Neural progenitor cell (in vitro differentiated cells): ENCODE measurements around the gene GIMD1. TPM values are rescaled to one million over a fixed set of nuclear protein-coding genes. Genes with fewer than 3 reads are reported as not detected.
"Not testable (repeated sequence)": the region's sequence is repeated elsewhere in the genome, so short reads cannot be mapped to it uniquely, and the experiment has no call there.

Source experiments
- DNase-seq: peaks from one replicate; pipeline ENCODE4 v3.0.0-alpha.2; 2016; ENCODE audit warnings: low spot score
- H2AFZ ChIP-seq: fragments of 200-600 bp; sonication (generic); replicated peaks from 2 replicates; pipeline ENCODE4 v1.6.1; 2016; ENCODE audit warnings: antibody characterized with exemption
- H3F3A ChIP-seq: fragments of 200-600 bp; sonication (generic); 2 replicates; pipeline ENCODE4 v1.6.1; 2016; ENCODE audit warnings: antibody characterized with exemption, low read depth
- H3K27ac ChIP-seq: fragments of 200-600 bp; sonication (generic); 2 replicates; pipeline ENCODE4 v1.5.1; 2016; ENCODE audit warnings: mild to moderate bottlenecking
- H3K27me3 ChIP-seq: fragments of 200-600 bp; sonication (generic); 2 replicates; pipeline ENCODE4 v1.6.1; 2016; ENCODE audit warnings: mild to moderate bottlenecking, moderate library complexity
- H3K36me3 ChIP-seq: fragments of 200-600 bp; sonication (generic); 2 replicates; pipeline ENCODE4 v1.5.1; 2016
- H3K4me1 ChIP-seq: fragments of 200-600 bp; sonication (generic); 2 replicates; pipeline ENCODE4 v1.6.1; 2016; ENCODE audit warnings: mixed run types
- H3K4me2 ChIP-seq: fragments of 200-600 bp; sonication (generic); 2 replicates; pipeline ENCODE4 v1.6.1; 2016
- H3K4me3 ChIP-seq: fragments of 200-600 bp; sonication (generic); 2 replicates; pipeline ENCODE4 v1.5.1; 2016
- H3K79me2 ChIP-seq: fragments of 200-600 bp; sonication (generic); 2 replicates; pipeline ENCODE4 v1.6.1; 2016; ENCODE audit warnings: low read depth
- H3K9ac ChIP-seq: fragments of 200-600 bp; sonication (generic); 2 replicates; pipeline ENCODE4 v1.6.1; 2016
- H3K9me3 ChIP-seq: fragments of 200-600 bp; sonication (generic); 2 replicates; pipeline ENCODE4 v1.5.1; 2016; ENCODE audit warnings: low read depth
- H4K20me1 ChIP-seq: fragments of 200-600 bp; sonication (generic); 2 replicates; pipeline ENCODE4 v1.6.1; 2016; ENCODE audit warnings: low read depth
- H3K27ac Mint-ChIP-seq: 3 replicates; pipeline ENCODE4 v1.8.0; 2021; ENCODE audit warnings: mixed read lengths
- H3K27me3 Mint-ChIP-seq: 2 replicates; pipeline ENCODE4 v1.8.0; 2022; ENCODE audit warnings: low read depth, mild to moderate bottlenecking, inconsistent platforms, moderate library complexity, mixed read lengths; ENCODE audit not compliant: insufficient read depth
- H3K36me3 Mint-ChIP-seq: 3 replicates; pipeline ENCODE4 v1.8.0; 2021; ENCODE audit warnings: mixed read lengths
- H3K4me1 Mint-ChIP-seq: 3 replicates; pipeline ENCODE4 v1.8.0; 2021; ENCODE audit warnings: mixed read lengths
- H3K4me3 Mint-ChIP-seq: 3 replicates; pipeline ENCODE4 v1.8.0; 2021; ENCODE audit warnings: mild to moderate bottlenecking, moderate library complexity, mixed read lengths
- H3K9me3 Mint-ChIP-seq: 3 replicates; pipeline ENCODE4 v1.8.0; 2020; ENCODE audit warnings: mixed read lengths
- CTCF ChIP-seq: fragments of 200-600 bp; sonication (generic); IDR thresholded peaks from 2 replicates; pipeline ENCODE4 v1.5.1; 2017; ENCODE audit warnings: antibody characterized with exemption, mild to moderate bottlenecking
- EZH2 ChIP-seq: fragments of 200-600 bp; sonication (generic); IDR thresholded peaks from 2 replicates; pipeline ENCODE4 v1.6.1; 2017; ENCODE audit warnings: antibody characterized with exemption, mild to moderate bottlenecking, moderate library complexity
- EZH2phosphoT487 ChIP-seq: fragments of 200-600 bp; sonication (generic); IDR thresholded peaks from 2 replicates; pipeline ENCODE4 v1.6.1; 2017; ENCODE audit warnings: antibody characterized with exemption
- total RNA-seq: library from RNA; depleted of rRNA; stranded (reverse); fragments of >200 nt; gene quantifications from 2 replicates; pipeline ENCODE4 v1.2.3, GENCODE V29; 2015; ENCODE audit warnings: low replicate concordance

Gene GIMD1
- total RNA-seq, 1 donor from 2014 or later = not detected

DNA sequence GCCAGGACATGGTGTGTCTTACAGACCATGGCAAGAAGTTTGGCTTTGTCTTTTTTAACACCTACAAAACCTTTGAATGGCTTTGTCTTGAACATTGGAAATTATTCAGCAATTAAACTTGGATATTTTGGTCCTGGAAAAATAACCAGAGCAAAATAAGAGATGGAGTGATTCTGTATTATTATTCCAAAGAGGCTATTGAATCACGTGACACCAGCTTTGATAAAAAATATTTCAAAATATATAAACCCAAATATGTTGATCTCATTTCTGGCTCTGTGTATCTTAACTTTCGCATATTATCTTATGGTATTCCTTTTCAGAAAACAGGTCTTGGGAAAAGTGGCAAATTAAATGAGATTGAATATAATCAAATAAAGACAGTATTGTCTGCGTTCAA, 32.6 kb upstream of the GIMD1 start:
- Histone ChIP-seq H4K20me1 (no peaks in the 10 kb centered on the region), H3K4me1 (no peaks in the 10 kb centered on the region), H3K27ac (no peak overlapping the region), H3K27me3 (no peaks in the 10 kb centered on the region), H3K9me3 (no peaks in the 10 kb centered on the region), H3F3A (no peaks in the 10 kb centered on the region), H3K79me2 (no peaks in the 10 kb centered on the region), H3K4me2 (no peak overlapping the region), H3K4me3 (no peak overlapping the region), H3K36me3 (no peaks in the 10 kb centered on the region), H3K9ac (no peak overlapping the region), H2AFZ (no peak overlapping the region)
- TF ChIP-seq CTCF = no peak
- TF ChIP-seq EZH2phosphoT487 = no peak
- TF ChIP-seq EZH2 = no peak
- no peak overlapping the region for H3K27ac Mint-ChIP-seq
- no peaks in the 10 kb centered on the region for H3K4me1 Mint-ChIP-seq
- H3K36me3 Mint-ChIP-seq = no peaks in the 10 kb centered on the region
- peaks cover 12% of the 10 kb centered on the region for H3K9me3 Mint-ChIP-seq
- no peak for DNase-seq
- H3K27me3 Mint-ChIP-seq = no peaks in the 10 kb centered on the region
- no peak overlapping the region for H3K4me3 Mint-ChIP-seq

- H3K9ac ChIP-seq, DNase-seq, H3K36me3 ChIP-seq, H3K27me3 Mint-ChIP-seq, H4K20me1 ChIP-seq, H3K9me3 ChIP-seq, H3K4me1 Mint-ChIP-seq, H3K4me3 Mint-ChIP-seq, H3K4me1 ChIP-seq, H3K4me2 ChIP-seq, H3K27ac ChIP-seq, H2AFZ ChIP-seq, H3K4me3 ChIP-seq, H3K27me3 ChIP-seq, H3F3A ChIP-seq, H3K79me2 ChIP-seq, H3K27ac Mint-ChIP-seq, H3K36me3 Mint-ChIP-seq: not testable (repeated sequence)
- peaks cover 21% of the 10 kb centered on the region for H3K9me3 Mint-ChIP-seq
Measured at GRCh38 chr4:106398898-106399297, 30.3 kb upstream of the GIMD1 start.

- Histone ChIP-seq H3K9ac (no peak overlapping the region), H3K4me1 (no peaks in the 10 kb centered on the region), H3K27me3 (no peaks in the 10 kb centered on the region), H3F3A (no peaks in the 10 kb centered on the region), H3K27ac (no peak overlapping the region), H4K20me1 (no peaks in the 10 kb centered on the region), H3K9me3 (no peaks in the 10 kb centered on the region), H3K36me3 (no peaks in the 10 kb centered on the region), H3K4me2 (no peak overlapping the region), H3K79me2 (no peaks in the 10 kb centered on the region), H3K4me3 (no peak overlapping the region), H2AFZ (no peak overlapping the region)
- H3K27me3 Mint-ChIP-seq = peaks cover 2% of the 10 kb centered on the region
- no peak overlapping the region for H3K4me3 Mint-ChIP-seq
- H3K4me1 Mint-ChIP-seq = no peaks in the 10 kb centered on the region
- H3K27ac Mint-ChIP-seq = no peak overlapping the region
- TF ChIP-seq CTCF = no peak
- no peak for TF ChIP-seq EZH2
- TF ChIP-seq EZH2phosphoT487 = no peak
- no peak for DNase-seq
- no peaks in the 10 kb centered on the region for H3K36me3 Mint-ChIP-seq
- peaks cover 21% of the 10 kb centered on the region for H3K9me3 Mint-ChIP-seq
Measured at GRCh38 chr4:106395582-106395981, 27.0 kb upstream of the GIMD1 start.

DNA sequence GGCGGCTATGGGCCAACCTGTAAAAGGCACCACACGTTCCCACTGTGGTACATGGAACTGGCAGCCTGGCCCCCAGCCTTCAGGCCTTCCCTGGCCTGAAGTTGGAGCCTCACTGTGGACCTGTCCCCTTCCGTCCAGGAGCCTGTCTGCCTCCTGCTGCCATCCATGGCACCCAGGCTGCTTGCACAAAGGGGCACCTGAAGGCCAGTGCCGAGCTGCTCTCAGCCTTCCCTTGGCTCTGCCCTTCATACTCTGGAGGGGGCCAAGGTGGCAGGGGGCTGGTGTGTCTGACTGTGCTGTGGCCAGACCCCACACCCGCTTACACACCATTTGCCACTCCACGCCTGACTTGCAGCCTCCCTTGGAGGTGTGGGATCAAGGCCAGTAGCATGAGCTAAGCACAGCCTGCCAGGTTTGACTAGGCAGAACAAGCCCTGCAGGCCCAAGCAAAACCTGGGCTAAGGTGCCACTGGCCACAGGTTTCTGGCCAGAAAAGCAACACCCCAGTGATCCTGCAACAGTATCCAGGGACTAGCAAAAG, 17.3 kb upstream of the GIMD1 start:
- Histone ChIP-seq H3K4me1 (no peaks in the 10 kb centered on the region), H4K20me1 (no peaks in the 10 kb centered on the region), H3K9ac (no peak overlapping the region), H3K4me2 (no peak overlapping the region), H3K9me3 (no peaks in the 10 kb centered on the region), H3F3A (no peaks in the 10 kb centered on the region), H3K79me2 (no peaks in the 10 kb centered on the region), H3K36me3 (no peaks in the 10 kb centered on the region), H2AFZ (no peak overlapping the region), H3K27ac (no peak overlapping the region), H3K4me3 (no peak overlapping the region), H3K27me3 (no peaks in the 10 kb centered on the region)
- Mint-ChIP-seq H3K9me3 (no peaks in the 10 kb centered on the region), H3K4me1 (no peaks in the 10 kb centered on the region), H3K27ac (no peak overlapping the region), H3K36me3 (no peaks in the 10 kb centered on the region), H3K27me3 (peaks cover 2% of the 10 kb centered on the region), H3K4me3 (no peak overlapping the region)
- TF ChIP-seq EZH2 (no peak), EZH2phosphoT487 (no peak), CTCF (no peak)
- DNase-seq = no peak
